ENCODE results near the gene NUPR1.

DNA sequence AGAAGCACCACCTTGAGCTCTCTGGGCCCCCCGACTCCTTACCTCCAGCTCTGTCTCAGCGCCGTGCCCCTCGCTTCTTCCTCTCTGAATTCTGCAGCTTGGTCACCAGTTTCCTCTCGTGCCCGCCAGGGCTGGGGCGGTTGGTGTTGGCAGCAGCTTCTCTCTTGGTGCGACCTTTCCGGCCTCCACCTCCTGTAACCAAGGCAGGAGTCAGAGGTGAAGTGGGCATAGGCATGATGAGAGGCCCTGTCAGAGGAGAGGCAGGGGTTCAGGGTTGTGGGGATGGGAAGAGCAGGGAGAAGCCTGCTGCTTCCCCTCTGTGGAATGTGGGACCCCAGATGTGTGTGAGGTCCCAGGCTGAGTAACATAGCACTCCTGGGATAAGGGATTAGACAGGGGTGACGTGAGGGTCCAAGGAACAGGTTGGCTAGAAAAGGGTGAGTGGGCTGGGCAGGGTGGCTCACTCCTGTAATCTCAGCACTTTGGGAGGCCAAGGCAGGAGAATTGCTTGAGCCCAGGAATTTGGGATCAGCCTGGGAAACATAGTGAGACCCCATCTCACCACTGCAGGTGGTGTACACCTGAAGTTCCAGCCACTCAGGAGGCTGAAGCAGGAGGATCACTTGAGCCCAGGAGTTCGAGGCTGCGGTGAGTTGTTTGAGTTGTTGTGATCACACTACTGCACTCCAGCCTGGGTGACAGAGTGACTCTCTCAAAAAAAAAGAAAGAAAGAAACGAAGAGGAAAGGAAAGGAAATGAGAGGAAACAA lies 626 bp downstream of the NUPR1 start:
- TF ChIP-seq ZNF274 (IDR thresholded peaks at IDR 0.05; ENCODE audit: low read depth, low read length): no peak
- no peak for TF ChIP-seq SUZ12 (IDR thresholded peaks at IDR 0.05; ENCODE audit: extremely low read depth, insufficient read depth, insufficient read length)
- TF ChIP-seq YY1 (IDR thresholded peaks at IDR 0.05; ENCODE audit: insufficient read depth, insufficient read length): no peak

Data from NT2/D1 (cell line).